HG02840 (cell line): ENCODE results near the gene MRPL49.

Source experiments
- ATAC-seq: cut with Tn5 transposase; IDR thresholded peaks from one replicate; pipeline ENCODE4 v1.9.1; 2021; ENCODE audit warnings: mild to moderate bottlenecking, moderate library complexity, moderate number of reproducible peaks; ENCODE audit not compliant: unreplicated experiment, low FRiP score

MRPL49 gene

DNA sequence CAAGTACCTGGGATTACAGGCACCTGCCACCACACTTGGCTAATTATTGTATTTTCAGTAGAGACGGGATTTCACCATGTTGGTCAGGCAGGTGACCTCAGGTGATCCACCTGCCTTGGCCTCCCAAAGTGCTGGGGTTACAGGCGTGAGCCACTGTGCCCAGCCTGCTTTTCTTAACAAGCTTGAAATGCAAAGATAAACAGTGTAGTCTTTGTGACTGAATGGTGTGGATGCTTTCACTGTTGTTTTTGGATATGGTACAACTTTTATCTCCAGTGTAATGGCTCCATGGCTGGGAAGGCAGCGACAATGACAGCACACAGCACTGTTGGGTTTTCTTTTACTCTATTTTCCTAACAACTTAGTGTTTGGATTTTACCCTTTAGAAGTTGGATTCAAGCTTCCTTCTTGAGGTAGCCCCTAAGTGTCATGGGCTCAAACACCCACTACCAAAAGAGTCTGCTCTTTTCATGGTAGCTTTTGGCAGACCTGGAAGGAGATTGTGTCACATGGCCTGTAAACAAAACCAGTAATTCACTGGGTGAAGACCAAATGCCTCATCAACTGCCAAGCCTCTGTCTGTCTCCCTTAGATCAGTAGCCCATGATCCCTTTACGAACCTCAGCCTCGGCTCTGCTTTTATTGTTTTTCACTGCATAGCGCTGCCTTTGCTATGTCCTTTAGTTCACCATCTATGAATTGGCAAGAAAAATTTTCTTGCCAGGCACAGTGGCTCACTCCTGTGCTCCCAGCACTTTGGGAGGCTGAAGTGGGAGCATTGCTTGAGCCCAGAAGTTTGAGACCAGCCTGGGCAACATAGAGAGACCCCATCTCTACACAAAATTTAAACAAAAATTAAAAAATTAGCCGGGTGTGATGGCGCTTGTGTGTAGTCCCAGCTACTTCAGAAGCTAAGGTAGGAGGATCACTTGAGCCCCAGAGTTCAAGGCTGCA lies 19.7 kb upstream of the MRPL49 start:
- ATAC-seq = no peak

DNA sequence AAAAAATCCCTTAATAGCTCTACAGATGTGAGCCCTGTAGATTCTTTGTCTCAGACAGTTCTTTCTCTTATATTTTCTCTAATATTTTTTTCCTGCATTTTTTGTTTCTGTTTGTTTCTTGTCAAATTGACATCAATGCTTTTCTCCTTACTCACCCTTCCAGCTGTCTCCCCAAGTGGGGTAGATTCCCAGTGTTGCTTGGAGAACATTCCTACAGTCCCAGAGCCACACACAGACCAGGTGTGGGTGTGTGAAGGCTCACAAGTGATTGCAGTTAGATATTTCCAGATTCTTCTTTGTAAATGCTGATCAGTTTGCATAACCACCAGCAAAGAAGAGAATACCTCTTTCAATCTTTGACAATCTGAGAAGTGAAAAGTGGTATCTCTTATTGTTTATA lies 18.6 kb upstream of the MRPL49 start:
- ATAC-seq = no peak

DNA sequence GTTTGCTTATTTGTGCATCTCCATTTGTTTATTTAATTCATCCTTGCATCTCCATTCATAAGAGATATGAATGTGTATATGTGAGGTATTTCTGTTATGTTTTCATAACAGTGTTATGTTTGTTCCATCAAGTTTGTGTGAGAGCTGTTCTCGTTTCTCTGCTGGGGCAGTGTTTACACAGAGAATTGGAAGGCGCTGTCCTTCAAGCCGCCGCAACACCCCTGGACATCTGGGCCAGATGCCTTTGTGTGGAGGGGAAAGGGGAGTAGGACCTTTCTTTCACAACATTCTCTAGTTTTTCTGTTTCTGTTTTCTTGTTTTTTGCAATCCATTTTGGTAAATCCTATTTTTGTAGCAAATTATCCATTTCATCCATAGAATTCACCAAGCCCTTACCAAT lies 17.5 kb upstream of the MRPL49 start:
- ATAC-seq = no peak

DNA sequence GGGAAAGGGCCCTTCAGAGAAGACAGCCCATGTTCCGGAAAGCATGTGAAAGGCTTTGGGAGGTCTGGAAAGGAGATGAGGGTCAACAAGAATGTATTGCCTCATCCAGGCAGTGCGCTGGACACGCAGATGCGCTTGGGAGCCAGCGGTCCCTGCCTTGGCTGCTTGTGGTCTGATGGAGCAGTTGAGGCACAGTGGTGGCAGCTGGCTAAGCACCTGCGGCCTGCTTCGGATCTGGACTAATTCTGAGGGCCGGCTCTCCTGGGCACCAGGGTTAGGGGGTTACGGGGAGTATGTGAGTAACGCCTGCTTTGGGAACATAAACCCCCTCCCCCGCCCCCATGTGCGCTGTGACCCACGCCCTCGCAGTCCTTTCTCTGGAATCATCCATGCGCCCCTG lies 15.0 kb upstream of the MRPL49 start:
- ATAC-seq = no peak

DNA sequence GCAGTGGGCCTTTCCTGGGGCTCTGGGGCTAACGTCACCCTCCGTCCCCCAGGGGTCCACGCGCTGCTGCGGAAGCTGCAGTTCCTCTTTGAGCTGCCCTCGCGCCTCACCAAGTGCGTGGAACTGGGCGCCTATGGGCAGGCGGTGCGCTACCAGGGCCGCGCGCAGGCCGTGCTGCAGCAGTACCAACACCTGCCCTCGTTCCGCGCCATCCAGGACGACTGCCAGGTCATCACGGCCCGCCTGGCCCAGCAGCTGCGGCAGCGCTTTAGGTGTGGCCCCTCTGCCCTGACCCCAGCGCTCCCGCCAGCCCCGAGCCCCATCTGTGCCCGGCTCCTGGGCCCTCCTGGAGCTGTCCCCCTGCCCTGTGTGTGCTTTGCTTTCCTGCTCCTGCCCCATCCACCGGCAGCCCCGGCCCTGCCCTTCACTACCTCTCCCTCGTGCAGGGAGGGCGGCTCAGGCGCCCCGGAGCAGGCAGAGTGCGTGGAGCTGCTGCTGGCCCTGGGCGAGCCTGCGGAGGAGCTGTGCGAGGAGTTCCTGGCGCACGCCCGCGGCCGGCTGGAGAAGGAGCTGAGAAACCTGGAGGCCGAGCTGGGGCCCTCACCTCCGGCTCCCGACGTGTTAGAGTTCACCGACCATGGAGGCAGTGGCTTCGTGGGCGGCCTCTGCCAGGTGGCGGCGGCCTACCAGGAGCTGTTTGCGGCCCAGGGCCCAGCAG lies 14.2 kb upstream of the MRPL49 start:
- ATAC-seq = no peak

DNA sequence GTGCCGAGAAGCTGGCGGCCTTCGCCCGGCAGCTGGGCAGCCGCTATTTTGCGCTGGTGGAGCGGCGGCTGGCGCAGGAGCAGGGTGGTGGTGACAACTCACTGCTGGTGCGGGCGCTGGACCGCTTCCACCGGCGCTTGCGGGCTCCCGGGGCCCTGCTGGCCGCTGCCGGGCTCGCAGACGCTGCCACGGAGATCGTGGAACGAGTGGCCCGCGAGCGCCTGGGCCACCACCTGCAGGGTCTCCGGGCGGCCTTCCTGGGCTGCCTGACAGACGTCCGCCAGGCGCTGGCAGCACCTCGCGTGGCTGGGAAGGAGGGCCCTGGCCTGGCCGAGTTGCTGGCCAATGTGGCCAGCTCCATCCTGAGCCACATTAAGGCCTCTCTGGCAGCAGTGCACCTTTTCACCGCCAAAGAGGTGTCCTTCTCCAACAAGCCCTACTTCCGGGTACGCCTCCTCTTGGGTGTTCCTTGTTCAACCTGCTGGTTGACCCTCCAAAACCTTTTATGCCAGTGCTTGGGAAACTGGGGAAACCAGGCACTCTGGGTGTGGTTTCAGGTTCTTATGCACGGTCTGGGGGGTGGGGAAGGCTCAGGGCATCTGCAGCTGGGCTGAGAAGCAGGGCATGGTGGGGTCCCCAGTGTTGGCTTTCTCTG lies 13.5 kb upstream of the MRPL49 start:
- ATAC-seq = no peak

DNA sequence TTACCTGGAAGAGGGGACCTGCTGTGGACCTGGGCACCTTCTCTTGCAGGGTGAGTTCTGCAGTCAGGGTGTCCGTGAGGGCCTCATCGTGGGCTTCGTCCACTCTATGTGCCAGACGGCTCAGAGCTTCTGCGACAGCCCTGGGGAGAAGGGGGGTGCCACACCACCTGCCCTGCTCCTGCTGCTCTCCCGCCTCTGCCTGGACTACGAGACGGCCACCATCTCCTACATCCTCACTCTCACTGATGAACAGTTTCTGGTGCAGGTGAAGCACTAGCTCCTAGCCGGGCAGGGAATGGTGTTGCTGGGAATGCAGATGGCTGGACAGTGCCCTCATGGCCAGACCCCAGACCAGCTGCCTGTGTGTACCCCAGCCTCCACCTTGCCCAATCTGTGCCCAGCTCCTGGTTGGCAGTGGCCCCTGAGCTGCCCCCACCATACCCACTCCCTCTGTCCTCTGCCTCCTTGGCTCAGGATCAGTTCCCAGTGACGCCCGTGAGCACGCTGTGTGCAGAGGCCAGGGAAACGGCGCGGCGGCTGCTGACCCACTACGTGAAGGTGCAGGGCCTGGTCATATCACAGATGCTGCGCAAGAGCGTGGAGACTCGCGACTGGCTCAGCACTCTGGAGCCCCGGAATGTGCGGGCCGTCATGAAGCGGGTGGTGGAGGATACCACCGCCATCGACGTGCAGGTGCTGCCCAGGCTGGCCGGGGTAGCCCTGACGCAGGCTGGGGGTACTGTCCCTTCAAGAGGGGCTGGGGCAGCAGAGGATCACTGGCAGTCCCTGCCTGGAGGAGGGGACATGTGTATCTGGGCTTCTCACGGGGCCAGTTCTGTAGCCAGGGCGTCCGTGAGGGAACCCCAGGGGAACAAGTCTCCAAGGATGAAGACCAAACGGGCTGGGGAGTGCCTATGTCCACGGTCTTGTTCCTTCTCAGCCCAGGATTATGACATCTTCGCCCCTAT lies 12.6 kb upstream of the MRPL49 start:
- no peak for ATAC-seq

DNA sequence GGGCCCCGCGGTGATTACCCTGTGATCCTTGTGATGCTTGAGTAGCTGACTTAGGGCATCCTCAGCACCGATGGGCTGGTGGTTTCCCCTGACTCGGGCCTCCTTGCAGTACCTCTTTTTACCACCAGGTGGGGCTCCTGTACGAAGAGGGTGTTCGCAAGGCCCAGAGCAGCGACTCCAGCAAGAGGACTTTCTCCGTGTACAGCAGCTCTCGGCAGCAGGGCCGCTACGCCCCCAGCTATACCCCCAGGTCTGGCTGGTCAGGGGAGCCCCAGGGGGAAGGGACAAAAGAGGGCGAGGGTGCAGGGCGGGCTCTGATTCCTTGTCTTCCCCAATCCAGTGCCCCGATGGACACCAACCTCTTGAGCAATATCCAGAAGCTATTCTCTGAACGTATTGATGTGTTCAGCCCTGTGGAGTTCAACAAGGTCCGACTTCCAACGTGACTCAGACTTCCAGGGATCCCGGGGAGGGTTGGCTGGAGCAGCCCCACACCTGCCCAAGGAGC lies 11.7 kb upstream of the MRPL49 start:
- no peak for ATAC-seq

DNA sequence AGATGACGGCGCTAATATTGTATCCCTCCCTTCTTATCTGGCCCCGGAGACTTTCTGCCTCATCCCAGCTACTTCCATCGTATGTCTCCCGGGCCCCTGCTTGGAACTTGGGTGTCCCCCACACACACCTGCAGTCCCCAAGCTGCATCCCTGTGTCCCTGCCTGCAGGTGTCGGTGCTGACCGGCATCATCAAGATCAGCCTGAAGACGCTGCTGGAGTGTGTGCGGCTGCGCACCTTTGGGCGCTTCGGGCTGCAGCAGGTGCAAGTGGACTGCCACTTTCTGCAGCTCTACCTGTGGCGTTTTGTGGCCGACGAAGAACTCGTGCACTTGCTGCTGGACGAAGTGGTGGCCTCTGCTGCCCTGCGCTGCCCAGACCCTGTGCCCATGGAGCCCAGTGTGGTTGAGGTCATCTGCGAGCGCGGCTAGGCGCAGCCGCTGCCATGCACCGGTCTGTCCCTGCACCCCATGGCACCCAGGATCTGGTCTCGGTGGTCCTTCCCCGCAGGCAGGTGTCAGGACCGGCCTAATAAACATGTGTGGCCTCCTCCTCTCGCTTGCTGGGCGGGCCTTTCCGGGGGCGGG lies 10.9 kb upstream of the MRPL49 start:
- ATAC-seq = no peak

DNA sequence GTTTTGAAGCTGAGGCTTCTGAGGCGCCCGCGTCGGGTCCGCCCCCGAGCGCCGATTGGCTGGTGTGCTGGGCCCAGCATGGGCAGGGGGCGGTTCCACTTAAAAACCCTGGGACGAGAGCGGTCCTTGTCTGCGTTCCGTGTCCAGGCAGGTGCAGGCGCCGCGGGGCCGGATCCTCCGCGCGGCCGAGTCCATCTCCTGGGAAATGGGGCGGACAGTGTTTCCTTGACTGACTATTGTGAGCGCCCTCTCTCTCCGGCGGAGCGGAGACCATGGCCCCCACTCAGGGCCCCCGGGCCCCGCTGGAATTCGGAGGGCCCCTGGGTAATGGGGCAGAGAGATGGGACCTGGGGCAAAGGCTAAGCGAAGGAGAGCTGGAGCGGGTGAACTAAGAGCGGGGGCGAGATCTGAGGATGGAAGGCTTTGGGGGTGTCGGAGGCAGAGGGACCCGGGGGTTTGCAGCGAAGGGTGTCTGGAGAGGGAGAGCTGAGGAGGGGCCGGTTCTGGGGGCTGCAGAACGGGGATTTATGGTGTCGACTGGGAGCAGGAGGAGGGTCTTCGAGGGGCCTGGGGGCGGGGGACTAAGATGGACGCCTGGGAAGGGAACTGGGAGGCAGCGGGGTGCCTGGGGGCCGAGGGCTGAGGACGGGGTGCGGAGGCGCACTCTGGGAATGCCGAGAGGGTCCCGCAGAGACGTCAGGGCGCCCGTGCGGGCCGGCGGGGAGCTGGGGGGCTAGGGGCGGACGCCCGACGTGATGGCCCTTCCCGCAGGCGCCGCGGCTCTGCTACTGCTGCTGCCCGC lies 10.2 kb upstream of the MRPL49 start, which contains the start of gene TM7SF2:
TSS of gene TM7SF2 (plus strand) at position 129 of the 802 bp plus-strand sequence. CDS start at position 273, 144 bp downstream.
- ATAC-seq = peak; percentile 64

DNA sequence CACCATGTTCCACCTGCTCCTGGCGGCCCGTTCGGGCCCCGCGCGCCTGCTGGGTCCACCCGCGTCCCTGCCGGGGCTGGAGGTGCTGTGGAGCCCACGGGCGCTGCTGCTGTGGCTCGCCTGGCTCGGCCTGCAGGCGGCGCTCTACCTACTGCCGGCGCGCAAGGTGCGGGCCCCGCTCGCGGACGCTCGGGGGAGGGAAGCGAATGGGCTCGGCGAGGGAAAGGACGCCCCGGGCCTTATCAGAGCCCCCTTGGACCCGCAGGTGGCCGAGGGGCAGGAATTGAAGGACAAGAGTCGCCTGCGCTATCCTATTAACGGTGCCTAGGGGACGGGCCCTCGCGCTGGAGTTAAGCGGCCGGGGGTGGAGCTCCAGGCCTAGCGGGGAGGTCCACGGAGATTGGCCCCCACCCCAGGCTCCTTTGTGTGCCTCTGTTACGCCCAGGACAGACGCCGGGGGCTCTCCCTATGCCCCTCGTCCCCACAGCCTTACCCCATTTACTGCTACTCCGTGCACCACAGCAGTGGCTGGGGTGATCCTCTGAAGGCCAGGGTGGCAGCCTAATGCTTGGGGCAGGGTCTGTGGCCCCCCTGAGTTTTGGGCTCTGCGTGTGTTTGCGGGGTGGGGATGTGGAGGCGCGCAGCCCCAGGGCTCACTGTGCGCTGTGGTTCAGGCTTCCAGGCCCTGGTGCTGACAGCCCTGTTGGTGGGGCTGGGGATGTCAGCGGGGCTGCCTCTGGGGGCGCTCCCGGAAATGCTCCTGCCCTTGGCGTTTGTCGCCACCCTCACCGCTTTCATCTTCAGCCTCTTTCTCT lies 9.4 kb upstream of the MRPL49 start:
- no peak for ATAC-seq

DNA sequence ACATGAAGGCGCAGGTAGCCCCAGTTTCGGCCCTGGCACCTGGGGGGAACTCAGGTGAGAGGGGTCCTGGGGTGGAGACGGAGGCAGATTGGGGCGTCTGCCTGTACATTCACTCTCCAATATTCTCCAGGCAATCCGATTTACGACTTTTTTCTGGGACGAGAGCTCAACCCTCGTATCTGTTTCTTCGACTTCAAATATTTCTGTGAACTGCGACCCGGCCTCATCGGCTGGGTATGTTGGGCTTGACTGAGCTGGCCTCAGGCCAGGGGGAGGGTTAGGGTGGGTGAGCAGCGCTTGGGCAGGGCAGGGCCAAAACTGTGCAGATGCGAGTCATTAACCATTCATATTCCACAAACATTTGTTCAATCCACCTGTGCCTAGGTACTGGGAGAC lies 8.8 kb upstream of the MRPL49 start:
- no peak for ATAC-seq

DNA sequence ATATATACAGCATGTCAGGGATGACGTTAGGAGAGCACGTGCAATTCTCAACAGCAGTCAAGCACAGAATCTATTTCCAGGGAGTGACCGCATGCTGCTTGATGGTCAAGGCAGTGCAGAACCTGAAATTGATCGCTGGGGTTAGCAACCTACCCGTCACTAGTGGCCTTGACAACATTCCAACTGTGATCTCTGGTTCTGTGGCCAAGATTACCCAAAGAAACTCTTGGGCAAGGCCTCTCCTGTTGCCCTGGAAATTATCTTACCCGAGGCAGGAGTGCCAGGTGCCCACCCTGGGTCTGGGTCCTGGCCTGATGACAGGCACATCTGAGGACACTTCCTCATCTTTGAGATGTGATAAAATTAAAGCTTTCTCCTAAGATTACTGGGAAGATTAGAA lies 8.3 kb upstream of the MRPL49 start:
- no peak for ATAC-seq

DNA sequence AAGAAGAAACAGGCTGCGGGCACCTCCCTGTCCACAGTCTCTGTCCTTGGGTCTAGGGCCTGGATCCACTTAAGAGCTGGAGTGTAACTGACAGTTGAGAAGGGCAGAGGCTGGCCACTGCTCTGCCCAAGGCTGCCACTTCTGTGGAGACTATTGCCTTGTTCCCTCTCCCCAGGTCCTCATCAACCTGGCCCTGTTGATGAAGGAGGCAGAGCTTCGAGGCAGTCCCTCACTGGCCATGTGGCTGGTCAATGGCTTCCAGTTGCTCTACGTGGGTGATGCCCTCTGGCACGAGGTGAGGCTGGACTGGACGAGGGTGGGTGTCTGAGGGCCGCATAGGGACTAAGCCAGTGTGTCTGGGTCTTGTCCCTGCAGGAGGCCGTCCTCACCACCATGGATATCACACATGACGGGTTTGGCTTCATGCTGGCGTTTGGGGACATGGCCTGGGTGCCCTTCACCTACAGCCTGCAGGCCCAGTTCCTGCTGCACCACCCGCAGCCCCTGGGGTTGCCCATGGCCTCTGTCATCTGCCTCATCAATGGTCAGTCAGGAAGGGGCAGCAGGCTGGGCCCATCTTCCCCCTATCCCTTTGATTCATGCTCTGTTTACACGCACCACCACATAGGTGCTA lies 7.5 kb upstream of the MRPL49 start:
- no peak for ATAC-seq

DNA sequence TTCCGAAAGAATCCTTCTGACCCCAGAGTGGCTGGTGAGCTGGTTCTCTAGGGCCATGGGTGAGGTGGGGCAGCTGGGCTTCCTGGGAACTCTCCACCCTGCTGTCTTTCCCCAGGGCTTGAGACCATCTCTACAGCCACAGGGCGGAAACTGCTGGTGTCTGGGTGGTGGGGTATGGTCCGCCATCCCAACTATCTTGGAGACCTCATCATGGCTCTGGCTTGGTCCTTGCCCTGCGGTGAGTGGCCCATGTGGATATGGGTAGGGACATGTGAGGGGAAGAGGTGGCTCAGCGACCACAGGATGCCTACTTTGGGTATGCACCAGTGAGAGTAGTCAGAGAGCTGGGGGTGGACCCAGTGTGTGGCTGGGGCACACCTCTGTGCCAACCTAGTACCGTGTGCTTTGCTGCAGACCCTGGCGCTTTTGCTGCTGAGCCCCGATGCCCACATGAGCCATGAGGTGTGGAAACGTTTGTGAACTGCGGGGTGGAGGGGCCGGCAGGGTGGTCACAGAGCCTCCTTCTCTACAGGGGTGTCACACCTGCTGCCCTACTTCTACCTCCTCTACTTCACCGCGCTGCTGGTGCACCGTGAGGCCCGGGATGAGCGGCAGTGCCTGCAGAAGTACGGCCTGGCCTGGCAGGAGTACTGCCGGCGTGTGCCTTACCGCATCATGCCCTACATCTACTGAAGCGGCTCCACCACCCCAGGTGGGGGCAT lies 6.6 kb upstream of the MRPL49 start:
- ATAC-seq = no peak

DNA sequence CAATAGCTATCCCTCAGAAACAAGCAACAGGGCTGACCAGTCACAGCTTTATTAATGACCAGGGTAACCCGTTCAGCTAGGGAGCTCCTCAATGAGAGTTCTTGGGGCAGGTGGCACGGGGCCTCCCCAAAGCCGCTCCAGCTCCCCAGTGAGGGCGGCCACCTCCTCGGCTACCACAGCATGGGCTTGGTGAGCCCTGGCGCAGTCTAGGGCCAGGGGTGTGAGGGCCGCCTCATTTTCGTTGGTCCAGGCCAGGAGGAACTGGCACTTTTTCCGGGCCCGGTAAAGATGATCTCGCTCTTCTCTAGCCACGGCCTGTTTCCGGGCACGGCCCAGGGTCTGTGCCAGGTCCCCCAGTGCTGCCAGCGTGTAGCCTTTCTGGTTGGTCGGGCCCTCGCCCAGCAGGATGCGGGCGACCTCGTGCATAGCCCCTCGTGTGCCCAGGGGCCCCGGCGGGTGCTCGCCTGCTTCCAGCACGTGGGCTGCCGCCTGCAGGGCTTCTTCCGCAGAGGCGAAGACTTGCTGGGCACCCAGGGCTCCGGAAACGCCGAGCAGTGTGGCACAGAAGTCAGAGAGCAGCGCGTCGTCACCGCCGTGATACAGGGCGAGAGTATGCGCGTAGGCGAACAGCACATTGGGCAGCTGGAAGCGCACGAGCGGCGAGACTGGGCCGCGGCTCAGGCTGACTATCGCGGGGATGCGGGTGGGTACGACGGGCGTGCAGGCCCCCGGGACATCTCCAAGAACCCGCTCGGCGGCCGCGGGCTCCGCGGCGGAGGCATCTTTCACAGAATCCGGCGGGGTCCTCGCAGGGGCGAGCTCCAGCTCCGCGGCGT lies 5.5 kb upstream of the MRPL49 start:
- ATAC-seq = no peak
